Liver (tissue), 3 donors: ENCODE measurements around the gene FARP1.

Experiments
- EGR1 ChIP-seq, 2 donors: IDR thresholded peaks; 2 replicates each; pipeline ENCODE4 v1.6.1; 2016 to 2018; ENCODE audit warnings: antibody characterized with exemption in 2 of 2, low read depth in 2 of 2
- GABPA ChIP-seq, 2 donors: IDR thresholded peaks in 1 of 2; conservative IDR thresholded peaks in 1 of 2; 2 replicates each; pipeline ENCODE4 v1.6.1; 2016; ENCODE audit warnings: antibody characterized with exemption in 2 of 2, mild to moderate bottlenecking in 1 of 2, moderate library complexity in 1 of 2
- HNF4G ChIP-seq: IDR thresholded peaks from 2 replicates; pipeline ENCODE4 v1.6.1; 2016; ENCODE audit warnings: antibody characterized with exemption
- JUND ChIP-seq, 2 donors: IDR thresholded peaks; 2 replicates each; pipeline ENCODE4 v1.6.1; 2016; ENCODE audit warnings: antibody characterized with exemption in 2 of 2
- MAX ChIP-seq: IDR thresholded peaks from 2 replicates; pipeline ENCODE4 v1.6.1; 2016; ENCODE audit warnings: antibody characterized with exemption
- NR2F2 ChIP-seq: IDR thresholded peaks from 2 replicates; pipeline ENCODE4 v1.6.1; 2016; ENCODE audit warnings: antibody characterized with exemption
- RAD21 ChIP-seq, 2 donors: IDR thresholded peaks; 2 replicates each; pipeline ENCODE4 v1.6.1; 2016; ENCODE audit warnings: antibody characterized with exemption in 2 of 2, mild to moderate bottlenecking in 2 of 2
- SP1 ChIP-seq: IDR thresholded peaks from 2 replicates; pipeline ENCODE4 v1.6.1; 2018; ENCODE audit warnings: antibody characterized with exemption, mild to moderate bottlenecking
- TAF1 ChIP-seq: conservative IDR thresholded peaks from 2 replicates; pipeline ENCODE4 v1.6.1; 2016; ENCODE audit warnings: antibody characterized with exemption, mild to moderate bottlenecking
- YY1 ChIP-seq: IDR thresholded peaks from 2 replicates; pipeline ENCODE4 v1.6.1; 2016; ENCODE audit warnings: antibody characterized with exemption, mild to moderate bottlenecking
- TF ChIP-seq, protein P1 (sequence below): fragments of 150-350 bp; IDR thresholded peaks from 2 replicates; pipeline ENCODE4 v1.5.1; 2017; ENCODE audit warnings: improper control_type of control experiment, low read depth, low read length; ENCODE audit not compliant: missing input control
- TF ChIP-seq, protein P2 (sequence below): IDR thresholded peaks from 2 replicates; pipeline ENCODE4 v1.6.1; 2016; ENCODE audit warnings: antibody characterized with exemption
- TF ChIP-seq, protein P3 (sequence below): IDR thresholded peaks from 2 replicates; pipeline ENCODE4 v1.6.1; 2016; ENCODE audit warnings: antibody characterized with exemption, mild to moderate bottlenecking
- TF ChIP-seq, protein P4 (sequence below): IDR thresholded peaks from 2 replicates; pipeline ENCODE4 v1.6.1; 2016; ENCODE audit warnings: antibody characterized with exemption
- donor health status: healthy.
- donor health status: healthy.

- TF ChIP-seq, protein P1, sequence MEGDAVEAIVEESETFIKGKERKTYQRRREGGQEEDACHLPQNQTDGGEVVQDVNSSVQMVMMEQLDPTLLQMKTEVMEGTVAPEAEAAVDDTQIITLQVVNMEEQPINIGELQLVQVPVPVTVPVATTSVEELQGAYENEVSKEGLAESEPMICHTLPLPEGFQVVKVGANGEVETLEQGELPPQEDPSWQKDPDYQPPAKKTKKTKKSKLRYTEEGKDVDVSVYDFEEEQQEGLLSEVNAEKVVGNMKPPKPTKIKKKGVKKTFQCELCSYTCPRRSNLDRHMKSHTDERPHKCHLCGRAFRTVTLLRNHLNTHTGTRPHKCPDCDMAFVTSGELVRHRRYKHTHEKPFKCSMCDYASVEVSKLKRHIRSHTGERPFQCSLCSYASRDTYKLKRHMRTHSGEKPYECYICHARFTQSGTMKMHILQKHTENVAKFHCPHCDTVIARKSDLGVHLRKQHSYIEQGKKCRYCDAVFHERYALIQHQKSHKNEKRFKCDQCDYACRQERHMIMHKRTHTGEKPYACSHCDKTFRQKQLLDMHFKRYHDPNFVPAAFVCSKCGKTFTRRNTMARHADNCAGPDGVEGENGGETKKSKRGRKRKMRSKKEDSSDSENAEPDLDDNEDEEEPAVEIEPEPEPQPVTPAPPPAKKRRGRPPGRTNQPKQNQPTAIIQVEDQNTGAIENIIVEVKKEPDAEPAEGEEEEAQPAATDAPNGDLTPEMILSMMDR = no peak
- no peak for TF ChIP-seq NR2F2
- no peak for TF ChIP-seq YY1
- no peak for TF ChIP-seq GABPA (IDR thresholded peaks at IDR 0.05 in 1 of 2, conservative IDR thresholded peaks at IDR 0.05 in 1 of 2)
- TF ChIP-seq RAD21 (IDR thresholded peaks at IDR 0.05) = no peak
- TF ChIP-seq, protein P2, sequence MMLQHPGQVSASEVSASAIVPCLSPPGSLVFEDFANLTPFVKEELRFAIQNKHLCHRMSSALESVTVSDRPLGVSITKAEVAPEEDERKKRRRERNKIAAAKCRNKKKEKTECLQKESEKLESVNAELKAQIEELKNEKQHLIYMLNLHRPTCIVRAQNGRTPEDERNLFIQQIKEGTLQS = no peak
- TF ChIP-seq, protein P3, sequence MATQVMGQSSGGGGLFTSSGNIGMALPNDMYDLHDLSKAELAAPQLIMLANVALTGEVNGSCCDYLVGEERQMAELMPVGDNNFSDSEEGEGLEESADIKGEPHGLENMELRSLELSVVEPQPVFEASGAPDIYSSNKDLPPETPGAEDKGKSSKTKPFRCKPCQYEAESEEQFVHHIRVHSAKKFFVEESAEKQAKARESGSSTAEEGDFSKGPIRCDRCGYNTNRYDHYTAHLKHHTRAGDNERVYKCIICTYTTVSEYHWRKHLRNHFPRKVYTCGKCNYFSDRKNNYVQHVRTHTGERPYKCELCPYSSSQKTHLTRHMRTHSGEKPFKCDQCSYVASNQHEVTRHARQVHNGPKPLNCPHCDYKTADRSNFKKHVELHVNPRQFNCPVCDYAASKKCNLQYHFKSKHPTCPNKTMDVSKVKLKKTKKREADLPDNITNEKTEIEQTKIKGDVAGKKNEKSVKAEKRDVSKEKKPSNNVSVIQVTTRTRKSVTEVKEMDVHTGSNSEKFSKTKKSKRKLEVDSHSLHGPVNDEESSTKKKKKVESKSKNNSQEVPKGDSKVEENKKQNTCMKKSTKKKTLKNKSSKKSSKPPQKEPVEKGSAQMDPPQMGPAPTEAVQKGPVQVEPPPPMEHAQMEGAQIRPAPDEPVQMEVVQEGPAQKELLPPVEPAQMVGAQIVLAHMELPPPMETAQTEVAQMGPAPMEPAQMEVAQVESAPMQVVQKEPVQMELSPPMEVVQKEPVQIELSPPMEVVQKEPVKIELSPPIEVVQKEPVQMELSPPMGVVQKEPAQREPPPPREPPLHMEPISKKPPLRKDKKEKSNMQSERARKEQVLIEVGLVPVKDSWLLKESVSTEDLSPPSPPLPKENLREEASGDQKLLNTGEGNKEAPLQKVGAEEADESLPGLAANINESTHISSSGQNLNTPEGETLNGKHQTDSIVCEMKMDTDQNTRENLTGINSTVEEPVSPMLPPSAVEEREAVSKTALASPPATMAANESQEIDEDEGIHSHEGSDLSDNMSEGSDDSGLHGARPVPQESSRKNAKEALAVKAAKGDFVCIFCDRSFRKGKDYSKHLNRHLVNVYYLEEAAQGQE = no peak
- TF ChIP-seq SP1 = no peak
- TF ChIP-seq, protein P4, sequence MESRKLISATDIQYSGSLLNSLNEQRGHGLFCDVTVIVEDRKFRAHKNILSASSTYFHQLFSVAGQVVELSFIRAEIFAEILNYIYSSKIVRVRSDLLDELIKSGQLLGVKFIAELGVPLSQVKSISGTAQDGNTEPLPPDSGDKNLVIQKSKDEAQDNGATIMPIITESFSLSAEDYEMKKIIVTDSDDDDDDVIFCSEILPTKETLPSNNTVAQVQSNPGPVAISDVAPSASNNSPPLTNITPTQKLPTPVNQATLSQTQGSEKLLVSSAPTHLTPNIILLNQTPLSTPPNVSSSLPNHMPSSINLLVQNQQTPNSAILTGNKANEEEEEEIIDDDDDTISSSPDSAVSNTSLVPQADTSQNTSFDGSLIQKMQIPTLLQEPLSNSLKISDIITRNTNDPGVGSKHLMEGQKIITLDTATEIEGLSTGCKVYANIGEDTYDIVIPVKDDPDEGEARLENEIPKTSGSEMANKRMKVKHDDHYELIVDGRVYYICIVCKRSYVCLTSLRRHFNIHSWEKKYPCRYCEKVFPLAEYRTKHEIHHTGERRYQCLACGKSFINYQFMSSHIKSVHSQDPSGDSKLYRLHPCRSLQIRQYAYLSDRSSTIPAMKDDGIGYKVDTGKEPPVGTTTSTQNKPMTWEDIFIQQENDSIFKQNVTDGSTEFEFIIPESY = no peak
- no peak for TF ChIP-seq MAX
- TF ChIP-seq HNF4G = no peak
- TF ChIP-seq TAF1 = no peak
- TF ChIP-seq JUND (IDR thresholded peaks at IDR 0.05) = no peak
- TF ChIP-seq EGR1 (IDR thresholded peaks at IDR 0.05; ENCODE audit: low read depth in 2 of 2) = no peak
These were observed 295.6 kb downstream of the FARP1 start for GRCh38 chr13:98438246-98439125.
